K562 (cell line): ENCODE data around the gene APLF. TPM values are rescaled to one million over a fixed set of nuclear protein-coding genes. Genes with fewer than 3 reads are reported as not detected.

ENCODE experiments used
- E2F3 ChIP-seq: fragments of 250-450 bp; sonication (Bioruptor Pico); IDR thresholded peaks from 2 replicates; pipeline ENCODE4 v1.4.0; 2020; ENCODE audit warnings: mild to moderate bottlenecking
- EP300 ChIP-seq: IDR thresholded peaks from 2 replicates; pipeline ENCODE4 v1.6.1; 2012; ENCODE audit warnings: low read length, improper control_type of control experiment
- FOSL1 ChIP-seq: fragments of 200-800 bp; sonication (Bioruptor generic); conservative IDR thresholded peaks from 2 replicates; pipeline ENCODE4 v1.6.1; 2016; ENCODE audit warnings: missing genetic modification characterization, missing compliant biosample characterization
- HDAC3 ChIP-seq: fragments of 450-650 bp; IDR thresholded peaks from 2 replicates; pipeline ENCODE4 v1.6.1; 2018; ENCODE audit warnings: borderline replicate concordance, mild to moderate bottlenecking, moderate library complexity; ENCODE audit not compliant: partially characterized antibody
- HMG20A ChIP-seq: fragments of 450-650 bp; formaldehyde crosslinking; conservative IDR thresholded peaks from 2 replicates; pipeline ENCODE4 v1.4.0; 2020; ENCODE audit warnings: mild to moderate bottlenecking, mixed read lengths
- MAFG ChIP-seq: fragments of 450-650 bp; conservative IDR thresholded peaks from 2 replicates; pipeline ENCODE4 v1.6.1; 2016; ENCODE audit warnings: missing genetic modification characterization, missing compliant biosample characterization
- NBN ChIP-seq: fragments of 450-650 bp; IDR thresholded peaks from 2 replicates; pipeline ENCODE4 v1.6.1; 2016; ENCODE audit warnings: low read depth, mild to moderate bottlenecking
- NR2C2 ChIP-seq, 2 experiments: fragments of 200-800 bp in 1 of 2; sonication (Bioruptor generic) in 1 of 2; sonication (generic) in 1 of 2; formaldehyde crosslinking in 1 of 2; IDR thresholded peaks; 2 replicates each; pipeline versions ENCODE4 v1.6.1 to v1.8.0; 2016 to 2022; ENCODE audit warnings: mild to moderate bottlenecking in 1 of 2, missing compliant biosample characterization in 1 of 2, missing genetic modification characterization in 1 of 2, missing genetic modification reagents in 1 of 2
- PHF20 ChIP-seq: fragments of 450-650 bp; IDR thresholded peaks from 2 replicates; pipeline ENCODE4 v1.6.1; 2018; ENCODE audit not compliant: partially characterized antibody
- SMAD2 ChIP-seq: fragments of 150-350 bp; IDR thresholded peaks from 2 replicates; pipeline ENCODE4 v1.6.1; 2014; ENCODE audit warnings: low read depth, mild to moderate bottlenecking, low read length
- TFAM ChIP-seq: fragments of 250-450 bp; sonication (Bioruptor Pico); conservative IDR thresholded peaks from 2 replicates; pipeline ENCODE4 v1.5.0; 2021; ENCODE audit warnings: mild to moderate bottlenecking, moderate library complexity
- YY1 ChIP-seq, 3 experiments: IDR thresholded peaks; 2 replicates each; pipeline ENCODE4 v1.6.1; 2011; ENCODE audit warnings: low read length in 2 of 3, mild to moderate bottlenecking in 2 of 3, moderate library complexity in 2 of 3, borderline replicate concordance in 1 of 3, control low read depth in 1 of 3, low read depth in 1 of 3; ENCODE audit not compliant: insufficient read depth in 3 of 3, insufficient replicate concordance in 2 of 3, control insufficient read depth in 1 of 3, insufficient read length in 1 of 3; ENCODE audit errors: extremely low read depth in 1 of 3
- ZNF184 ChIP-seq: sonication (generic); formaldehyde crosslinking; IDR thresholded peaks from 2 replicates; pipeline ENCODE4 v1.5.0; 2020; ENCODE audit warnings: missing genetic modification reagents
- ZNF384 ChIP-seq: IDR thresholded peaks from 2 replicates; pipeline ENCODE4 v1.6.1; 2012; ENCODE audit warnings: low read depth, low read length, improper control_type of control experiment
- ZNF551 ChIP-seq: fragments of 250-450 bp; sonication (Bioruptor Pico); IDR thresholded peaks from 2 replicates; pipeline ENCODE4 v1.5.0; 2021; ENCODE audit warnings: mild to moderate bottlenecking, moderate library complexity
- ZNF561 ChIP-seq: fragments of 450-650 bp; formaldehyde crosslinking; conservative IDR thresholded peaks from 2 replicates; pipeline ENCODE4 v1.4.0; 2020; ENCODE audit warnings: mild to moderate bottlenecking, moderate library complexity
- ZNF75A ChIP-seq: fragments of 450-650 bp; formaldehyde crosslinking; IDR thresholded peaks from 2 replicates; pipeline ENCODE4 v1.4.0; 2020; ENCODE audit warnings: mild to moderate bottlenecking
- ZNF76 ChIP-seq: fragments of 250-450 bp; sonication (Bioruptor Pico); IDR thresholded peaks from 2 replicates; pipeline ENCODE4 v1.4.0; 2020; ENCODE audit warnings: mild to moderate bottlenecking, moderate library complexity, borderline replicate concordance
- ZSCAN32 ChIP-seq: fragments of 450-650 bp; formaldehyde crosslinking; IDR thresholded peaks from 2 replicates; pipeline ENCODE4 v1.4.0; 2020; ENCODE audit warnings: mild to moderate bottlenecking, moderate library complexity
- polyA plus RNA-seq, 8 experiments: library from polyadenylated mRNA; depleted of rRNA in 4 of 8; stranded (reverse) in 5 of 8; unstranded in 3 of 8; fragments of >200 nt; fragmentation: Nextera tagmentation in 2 of 8; fragmentation: Illumina TruSeq in 1 of 8; extraction: Ambion mirVana in 2 of 8; extraction: Trizol in 1 of 8; gene quantifications; 2 replicates each; pipeline versions ENCODE4 v1.2.1 to v1.2.3, GENCODE V29; 2011 to 2014; ENCODE audit warnings: inconsistent platforms in 1 of 8, missing spikeins in 1 of 8
- total RNA-seq, 7 experiments: library from RNA; depleted of rRNA in 6 of 7; stranded (reverse); fragments of >200 nt in 6 of 7; fragmentation: Illumina TruSeq in 2 of 7; extraction: Trizol in 2 of 7; gene quantifications; 2 replicates each; pipeline versions ENCODE4 v1.2.1 to v1.2.3, GENCODE V29; 2011 to 2021; ENCODE audit warnings: low replicate concordance in 1 of 7
- TF ChIP-seq, protein P1 (sequence below): sonication (generic); IDR thresholded peaks from 2 replicates; pipeline ENCODE4 v1.6.1; 2016
- TF ChIP-seq, protein P2 (sequence below): fragments of 200-800 bp; sonication (Bioruptor generic); IDR thresholded peaks from 2 replicates; pipeline ENCODE4 v1.6.1; 2017; ENCODE audit warnings: missing genetic modification characterization, missing compliant biosample characterization
- TF ChIP-seq, protein P3 (sequence below): fragments of 450-650 bp; IDR thresholded peaks from 2 replicates; pipeline ENCODE4 v1.6.1; 2016; ENCODE audit warnings: mild to moderate bottlenecking

The APLF gene
- total and polyA plus RNA-seq, 9 of the 15 experiments (the other 6 are each of a cell fraction or from before 2014, with no cell fraction given): 0.07 to 1.1 (median 0.71) TPM

DNA sequence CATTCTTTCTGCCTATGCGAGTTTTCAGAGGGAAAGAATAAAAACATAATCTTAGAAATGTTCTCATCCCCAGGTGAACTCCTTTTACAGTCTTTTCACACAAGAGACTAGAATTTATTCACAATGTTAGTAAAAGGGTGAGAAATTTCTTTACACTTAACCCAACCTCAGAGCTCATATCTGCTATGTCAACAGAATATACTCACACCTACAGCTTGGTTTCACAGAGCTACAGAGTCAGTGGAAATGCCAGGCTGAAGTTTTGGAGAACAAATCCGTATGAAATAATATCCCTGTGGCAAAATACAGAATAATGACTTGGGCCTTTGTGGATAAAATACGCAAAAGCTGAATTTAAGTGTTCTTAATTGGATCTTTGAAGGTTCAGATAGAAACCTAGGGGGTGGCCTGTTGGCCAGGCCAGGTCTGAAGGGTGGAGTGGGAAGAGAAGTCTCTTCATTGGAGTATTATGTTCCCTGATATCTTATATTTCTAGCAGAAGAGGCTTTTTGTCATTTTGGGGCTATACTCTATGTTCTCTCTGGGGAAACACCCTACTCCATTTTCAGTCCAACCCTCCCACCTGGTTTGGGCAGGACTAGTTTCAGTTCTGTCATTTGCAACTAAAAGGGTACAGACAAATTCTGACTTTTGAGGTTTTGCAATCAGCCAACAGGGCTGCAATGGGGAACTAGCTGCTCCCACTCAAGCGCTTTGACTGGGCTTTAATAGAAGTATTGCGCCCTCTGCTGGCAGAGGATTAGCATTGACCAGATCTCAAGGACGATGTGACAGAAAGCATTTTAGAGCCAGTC lies 26.0 kb upstream of the APLF start (continued):
- TF ChIP-seq HDAC3 (no peak), TFAM (CRISPR knock-in tag) (no peak), EP300 (peak; percentile 56; the same call in 1 of the 2 replicates), E2F3 (no peak), ZNF75A (CRISPR knock-in tag) (no peak), ZNF184 (CRISPR knock-in tag) (no peak), ZSCAN32 (CRISPR knock-in tag) (no peak), NBN (peak; percentile 57; the same call in 1 of the 2 replicates), ZNF551 (CRISPR knock-in tag) (no peak), ZNF384 (no peak), PHF20 (no peak), MAFG (tag) (no peak), NR2C2 (CRISPR knock-in tag; IDR thresholded peaks at IDR 0.05) (no peak), NR2C2 (tag; IDR thresholded peaks at IDR 0.05) (no peak), HMG20A (CRISPR knock-in tag) (no peak), FOSL1 (tag) (peak; percentile 13; the same call in 1 of the 2 replicates), ZNF561 (CRISPR knock-in tag) (no peak), ZNF76 (CRISPR knock-in tag) (no peak), YY1 (IDR thresholded peaks at IDR 0.05; ENCODE audit: borderline replicate concordance in 1 of 3, control insufficient read depth in 1 of 3, extremely low read depth in 1 of 3, insufficient read depth in 3 of 3, insufficient read length in 1 of 3, insufficient replicate concordance in 2 of 3, low read depth in 1 of 3, low read length in 2 of 3) (peak in 2 of 3 experiments; percentile 22 to 55), SMAD2 (no peak)
- TF ChIP-seq, protein P1, sequence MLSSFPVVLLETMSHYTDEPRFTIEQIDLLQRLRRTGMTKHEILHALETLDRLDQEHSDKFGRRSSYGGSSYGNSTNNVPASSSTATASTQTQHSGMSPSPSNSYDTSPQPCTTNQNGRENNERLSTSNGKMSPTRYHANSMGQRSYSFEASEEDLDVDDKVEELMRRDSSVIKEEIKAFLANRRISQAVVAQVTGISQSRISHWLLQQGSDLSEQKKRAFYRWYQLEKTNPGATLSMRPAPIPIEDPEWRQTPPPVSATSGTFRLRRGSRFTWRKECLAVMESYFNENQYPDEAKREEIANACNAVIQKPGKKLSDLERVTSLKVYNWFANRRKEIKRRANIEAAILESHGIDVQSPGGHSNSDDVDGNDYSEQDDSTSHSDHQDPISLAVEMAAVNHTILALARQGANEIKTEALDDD: peak; percentile 89
- TF ChIP-seq, protein P2, sequence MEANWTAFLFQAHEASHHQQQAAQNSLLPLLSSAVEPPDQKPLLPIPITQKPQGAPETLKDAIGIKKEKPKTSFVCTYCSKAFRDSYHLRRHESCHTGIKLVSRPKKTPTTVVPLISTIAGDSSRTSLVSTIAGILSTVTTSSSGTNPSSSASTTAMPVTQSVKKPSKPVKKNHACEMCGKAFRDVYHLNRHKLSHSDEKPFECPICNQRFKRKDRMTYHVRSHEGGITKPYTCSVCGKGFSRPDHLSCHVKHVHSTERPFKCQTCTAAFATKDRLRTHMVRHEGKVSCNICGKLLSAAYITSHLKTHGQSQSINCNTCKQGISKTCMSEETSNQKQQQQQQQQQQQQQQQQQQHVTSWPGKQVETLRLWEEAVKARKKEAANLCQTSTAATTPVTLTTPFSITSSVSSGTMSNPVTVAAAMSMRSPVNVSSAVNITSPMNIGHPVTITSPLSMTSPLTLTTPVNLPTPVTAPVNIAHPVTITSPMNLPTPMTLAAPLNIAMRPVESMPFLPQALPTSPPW: no peak
- TF ChIP-seq, protein P3, sequence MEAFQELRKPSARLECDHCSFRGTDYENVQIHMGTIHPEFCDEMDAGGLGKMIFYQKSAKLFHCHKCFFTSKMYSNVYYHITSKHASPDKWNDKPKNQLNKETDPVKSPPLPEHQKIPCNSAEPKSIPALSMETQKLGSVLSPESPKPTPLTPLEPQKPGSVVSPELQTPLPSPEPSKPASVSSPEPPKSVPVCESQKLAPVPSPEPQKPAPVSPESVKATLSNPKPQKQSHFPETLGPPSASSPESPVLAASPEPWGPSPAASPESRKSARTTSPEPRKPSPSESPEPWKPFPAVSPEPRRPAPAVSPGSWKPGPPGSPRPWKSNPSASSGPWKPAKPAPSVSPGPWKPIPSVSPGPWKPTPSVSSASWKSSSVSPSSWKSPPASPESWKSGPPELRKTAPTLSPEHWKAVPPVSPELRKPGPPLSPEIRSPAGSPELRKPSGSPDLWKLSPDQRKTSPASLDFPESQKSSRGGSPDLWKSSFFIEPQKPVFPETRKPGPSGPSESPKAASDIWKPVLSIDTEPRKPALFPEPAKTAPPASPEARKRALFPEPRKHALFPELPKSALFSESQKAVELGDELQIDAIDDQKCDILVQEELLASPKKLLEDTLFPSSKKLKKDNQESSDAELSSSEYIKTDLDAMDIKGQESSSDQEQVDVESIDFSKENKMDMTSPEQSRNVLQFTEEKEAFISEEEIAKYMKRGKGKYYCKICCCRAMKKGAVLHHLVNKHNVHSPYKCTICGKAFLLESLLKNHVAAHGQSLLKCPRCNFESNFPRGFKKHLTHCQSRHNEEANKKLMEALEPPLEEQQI: no peak
